IMR-90 (cell line): ENCODE results near the gene CUL3. TPM values are rescaled to one million over a fixed set of nuclear protein-coding genes. Genes with fewer than 3 reads are reported as not detected.

Source experiments
- ATAC-seq: fragments of 200-7000 bp; cut with Tn5 transposase; 2 replicates; pipeline ENCODE4 v1.9.1; 2020; ENCODE audit warnings: low read depth, mild to moderate bottlenecking, moderate library complexity
- BruUV-seq: library from RNA; stranded (reverse); fragments of 400-500 nt; replicated peaks from 2 replicates; lab custom pipeline; 2021; lab: Mats Ljungman, UMichigan
- CTCF ChIA-PET: fragments of 300-600 bp; formaldehyde crosslinking; extraction: SDS; loops from one replicate; lab custom pipeline; 2021; ENCODE audit warnings: antibody characterized with exemption; lab: Yijun Ruan, JAX
- POLR2A ChIA-PET: fragments of 300-600 bp; sonication (Branson Sonifier 250); formaldehyde crosslinking; loops from one replicate; lab custom pipeline; 2022; ENCODE audit warnings: antibody characterized with exemption; ENCODE audit not compliant: unreplicated experiment; lab: Charles Lee
- DNase-seq: peaks from one replicate; pipeline ENCODE4 v3.0.0; 2013
- H2AFZ ChIP-seq: replicated peaks from 2 replicates; pipeline ENCODE3; 2013; ENCODE audit warnings: low read length, mild to moderate bottlenecking; ENCODE audit not compliant: poor library complexity
- H2AK5ac ChIP-seq: 2 replicates; pipeline ENCODE4 v1.6.1; 2013; ENCODE audit warnings: low read depth, low read length, inconsistent platforms
- H2AK9ac ChIP-seq: replicated peaks from 2 replicates; pipeline ENCODE3; 2013; ENCODE audit warnings: mild to moderate bottlenecking, low read depth, low read length, moderate library complexity; ENCODE audit not compliant: poor library complexity
- H2BK120ac ChIP-seq: 2 replicates; pipeline ENCODE4 v1.6.1; 2013; ENCODE audit warnings: low read depth, low read length, inconsistent platforms
- H2BK15ac ChIP-seq: 3 replicates; pipeline ENCODE4 v1.6.1; 2013; ENCODE audit warnings: low read depth, low read length, inconsistent platforms
- H2BK20ac ChIP-seq: 2 replicates; pipeline ENCODE4 v1.6.1; 2013; ENCODE audit warnings: low read depth, mild to moderate bottlenecking, inconsistent platforms, low read length, moderate library complexity
- H2BK5ac ChIP-seq: 2 replicates; pipeline ENCODE4 v1.6.1; 2013; ENCODE audit warnings: mild to moderate bottlenecking, low read depth, low read length, inconsistent platforms; ENCODE audit not compliant: poor library complexity, severe bottlenecking
- H3K14ac ChIP-seq: replicated peaks from 2 replicates; pipeline ENCODE4 v1.6.1; 2013; ENCODE audit warnings: low read depth, low read length, inconsistent platforms
- H3K18ac ChIP-seq: 2 replicates; pipeline ENCODE4 v1.6.1; 2013; ENCODE audit warnings: low read depth, low read length, control low read depth
- H3K23ac ChIP-seq: 2 replicates; pipeline ENCODE4 v1.6.1; 2013; ENCODE audit warnings: low read depth, low read length, inconsistent platforms
- H3K27ac ChIP-seq: 2 replicates; pipeline ENCODE4 v1.5.1; 2013; ENCODE audit warnings: mild to moderate bottlenecking, control low read depth, low read length; ENCODE audit not compliant: insufficient read depth
- H3K27me3 ChIP-seq: 2 replicates; pipeline ENCODE4 v1.6.1; 2013; ENCODE audit warnings: low read length; ENCODE audit not compliant: control insufficient read depth, insufficient read depth
- H3K36me3 ChIP-seq: 2 replicates; pipeline ENCODE4 v1.6.1; 2013; ENCODE audit warnings: low read length, mixed read lengths; ENCODE audit not compliant: control insufficient read depth, insufficient read depth
- H3K4ac ChIP-seq: 2 replicates; pipeline ENCODE4 v1.6.1; 2013; ENCODE audit warnings: low read depth, low read length, inconsistent platforms
- H3K4me1 ChIP-seq: 2 replicates; pipeline ENCODE4 v1.6.1; 2013; ENCODE audit warnings: low read length, mixed read lengths; ENCODE audit not compliant: control insufficient read depth, insufficient read depth
- H3K4me2 ChIP-seq: 2 replicates; pipeline ENCODE4 v1.6.1; 2013; ENCODE audit warnings: low read depth, mild to moderate bottlenecking, control low read depth, low read length, moderate library complexity
- H3K4me3 ChIP-seq: 2 replicates; pipeline ENCODE4 v1.5.1; 2013; ENCODE audit warnings: low read depth, mild to moderate bottlenecking, control low read depth, low read length, moderate library complexity; ENCODE audit not compliant: insufficient read depth
- H3K56ac ChIP-seq: 2 replicates; pipeline ENCODE4 v1.6.1; 2013; ENCODE audit warnings: low read length, inconsistent platforms; ENCODE audit not compliant: insufficient read depth; ENCODE audit errors: extremely low read depth
- H3K79me1 ChIP-seq, 2 experiments: 2 replicates each; pipeline ENCODE4 v1.6.1; 2013; ENCODE audit warnings: low read length in 2 of 2, inconsistent platforms in 1 of 2, low read depth in 1 of 2
- H3K9ac ChIP-seq: 2 replicates; pipeline ENCODE4 v1.6.1; 2013; ENCODE audit warnings: low read depth, low read length, control low read depth
- H3K9me1 ChIP-seq: 2 replicates; pipeline ENCODE4 v1.6.1; 2013; ENCODE audit warnings: low read length, inconsistent platforms; ENCODE audit not compliant: insufficient read depth
- H3K9me3 ChIP-seq: 2 replicates; pipeline ENCODE4 v1.6.1; 2013; ENCODE audit warnings: low read length; ENCODE audit not compliant: control insufficient read depth, insufficient read depth
- H4K20me1 ChIP-seq: 2 replicates; pipeline ENCODE4 v1.6.1; 2013; ENCODE audit warnings: low read length, inconsistent platforms; ENCODE audit not compliant: insufficient read depth
- H4K5ac ChIP-seq: 2 replicates; pipeline ENCODE4 v1.6.1; 2013; ENCODE audit warnings: mild to moderate bottlenecking, low read depth, low read length, control low read depth
- H4K8ac ChIP-seq, 2 experiments: 2 replicates each; pipeline ENCODE4 v1.6.1; 2013; ENCODE audit warnings: low read depth in 2 of 2, low read length in 2 of 2, control low read depth in 1 of 2, inconsistent platforms in 1 of 2
- H4K91ac ChIP-seq: 2 replicates; pipeline ENCODE4 v1.6.1; 2013; ENCODE audit warnings: low read depth, low read length, inconsistent platforms; ENCODE audit not compliant: insufficient read depth
- BHLHE40 ChIP-seq: fragments of 150-350 bp; IDR thresholded peaks from 2 replicates; pipeline ENCODE4 v1.6.1; 2016; ENCODE audit warnings: mild to moderate bottlenecking, low read depth, low read length
- CEBPB ChIP-seq: IDR thresholded peaks from 2 replicates; pipeline ENCODE4 v1.6.1; 2012; ENCODE audit warnings: low read depth, low read length, improper control_type of control experiment
- CHD1 ChIP-seq: IDR thresholded peaks from 2 replicates; pipeline ENCODE4 v1.6.1; 2012; ENCODE audit warnings: low read depth, low read length, improper control_type of control experiment
- MAFK ChIP-seq: IDR thresholded peaks from 2 replicates; pipeline ENCODE4 v1.6.1; 2012; ENCODE audit warnings: low read depth, low read length, improper control_type of control experiment
- MAZ ChIP-seq: IDR thresholded peaks from 2 replicates; pipeline ENCODE4 v1.6.1; 2012; ENCODE audit warnings: low read depth, mild to moderate bottlenecking, low read length, improper control_type of control experiment, moderate library complexity, borderline replicate concordance
- MXI1 ChIP-seq: IDR thresholded peaks from 2 replicates; pipeline ENCODE4 v1.6.1; 2012; ENCODE audit warnings: low read depth, mild to moderate bottlenecking, low read length, moderate library complexity, borderline replicate concordance
- NFE2L2 ChIP-seq: fragments of 150-350 bp; IDR thresholded peaks from 2 replicates; pipeline ENCODE4 v1.6.1; 2016; ENCODE audit warnings: low read depth, mild to moderate bottlenecking, low read length
- POLR2A ChIP-seq: IDR thresholded peaks from 2 replicates; pipeline ENCODE4 v1.6.1; 2012; ENCODE audit warnings: mild to moderate bottlenecking, low read depth, low read length
- RAD21 ChIP-seq: IDR thresholded peaks from 2 replicates; pipeline ENCODE4 v1.6.1; 2012; ENCODE audit warnings: low read length, improper control_type of control experiment
- RCOR1 ChIP-seq: IDR thresholded peaks from 2 replicates; pipeline ENCODE4 v1.6.1; 2012; ENCODE audit warnings: mild to moderate bottlenecking, low read length, improper control_type of control experiment; ENCODE audit not compliant: insufficient replicate concordance
- RFX5 ChIP-seq: IDR thresholded peaks from 2 replicates; pipeline ENCODE4 v1.8.0; 2012; ENCODE audit warnings: low read depth, mild to moderate bottlenecking, low read length, moderate library complexity
- SMC3 ChIP-seq: fragments of 150-350 bp; IDR thresholded peaks from 2 replicates; pipeline ENCODE4 v1.6.1; 2016; ENCODE audit warnings: low read depth, mild to moderate bottlenecking, antibody characterized with exemption, low read length, moderate library complexity
- WGBS, 2 experiments: methylation state at CpG; one replicate each; pipeline versions ENCODE4 v1.1.5 to v1.1.7; 2013; ENCODE audit warnings: missing lambda C conversion rate in 2 of 2; ENCODE audit not compliant: insufficient read length in 1 of 2; ENCODE audit errors: extremely low coverage in 2 of 2; 5-methylcytosine and 5-hydroxymethylcytosine counted together
- dilution Hi-C: fragments of 300-500 bp; cut with HindIII; formaldehyde crosslinking; loops from one replicate; pipeline ENCODE4 v1.14.3; 2018; ENCODE audit warnings: low sequenced_read_pairs; ENCODE audit not compliant: unreplicated experiment
- in situ Hi-C: fragments of 300-500 bp; cut with MboI; formaldehyde crosslinking; loops from 3 replicates; pipeline ENCODE4 v1.14.3; 2019; ENCODE audit warnings: low sequenced_read_pairs, inconsistent platforms, mixed read lengths
- intact Hi-C: fragments of 100-400 bp; cut with micrococcal nuclease; formaldehyde crosslinking; loops from 2 replicates; pipeline ENCODE4 v1.10.0; 2022
- polyA plus RNA-seq, 3 experiments: library from polyadenylated mRNA; depleted of rRNA; stranded (reverse); fragments of >200 nt; gene quantifications; 2 replicates each; pipeline ENCODE4 v1.2.3, GENCODE V29; 2012; ENCODE audit warnings: low replicate concordance in 1 of 3
- total RNA-seq: library from RNA; depleted of rRNA; stranded (reverse); fragments of >200 nt; gene quantifications from 2 replicates; pipeline ENCODE4 v1.2.3, GENCODE V29; 2012
- TF ChIP-seq, protein P1 (sequence below): conservative IDR thresholded peaks from 2 replicates; pipeline ENCODE4 v1.5.1; 2012; ENCODE audit warnings: mild to moderate bottlenecking, low read depth, low read length, improper control_type of control experiment
- TF ChIP-seq, protein P2 (sequence below): fragments of 150-350 bp; IDR thresholded peaks from 2 replicates; pipeline ENCODE4 v1.6.1; 2017; ENCODE audit warnings: mild to moderate bottlenecking, antibody characterized with exemption, low read length, low read depth

CUL3 gene
- total and polyA plus RNA-seq, 2 of the 4 experiments (the other 2 are of a cell fraction) = 33.7 to 45.7 TPM

DNA sequence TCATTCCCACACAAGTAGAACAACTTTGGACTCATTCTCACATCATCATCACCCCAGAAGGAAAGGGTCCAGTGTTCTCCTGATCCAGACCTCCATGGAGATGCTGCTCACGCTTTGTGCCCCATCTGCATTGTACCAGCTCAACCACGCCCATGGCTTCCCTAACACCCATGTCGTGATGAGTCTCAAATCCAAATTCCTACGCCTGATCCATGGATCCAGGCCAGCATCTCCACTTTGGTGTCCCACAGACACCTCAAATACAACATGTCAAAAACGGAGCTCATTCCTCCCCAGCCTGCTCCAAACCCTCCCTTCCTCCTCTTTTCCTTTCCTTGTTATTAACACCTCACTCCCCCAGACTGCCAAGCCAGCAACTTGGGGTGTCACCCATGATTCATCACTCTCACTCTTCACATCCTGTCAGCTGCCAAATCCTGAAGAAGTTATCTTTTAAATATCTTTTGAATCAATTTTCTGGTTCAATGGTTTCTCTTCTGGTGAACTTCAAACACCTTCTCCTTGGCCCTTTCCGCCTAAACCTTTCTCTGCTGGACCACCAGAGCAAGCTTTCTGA lies 153.1 kb downstream of the CUL3 start:
- Histone ChIP-seq H2BK20ac (no peak overlapping the region), H3K56ac (no peak overlapping the region), H4K20me1 (no peaks in the 10 kb centered on the region), H2BK15ac (no peak overlapping the region), H3K79me1 (no peaks in the 10 kb centered on the region), H2AK9ac (no peak overlapping the region), H2AFZ (no peak overlapping the region), H3K23ac (no peak overlapping the region), H3K4me3 (no peak overlapping the region), H4K8ac (no peak overlapping the region), H3K27me3 (peaks cover 7% of the 10 kb centered on the region), H4K91ac (no peak overlapping the region), H3K4me1 (0 out of 2 replicates have a peak, but pooled peaks cover 2% of the 10 kb centered on the region), H2AK5ac (no peak overlapping the region), H3K36me3 (no peaks in the 10 kb centered on the region), H4K5ac (no peak overlapping the region), H2BK120ac (no peak overlapping the region), H3K14ac (no peak overlapping the region), H3K9ac (no peak overlapping the region), H2BK5ac (no peak overlapping the region), H3K27ac (no peak overlapping the region), H3K9me3 (no peaks in the 10 kb centered on the region), H3K18ac (no peak overlapping the region), H3K4ac (no peak overlapping the region), H3K4me2 (no peak overlapping the region), H3K9me1 (no peaks in the 10 kb centered on the region)
- POLR2A ChIA-PET = no interaction called here
- in situ Hi-C loops (no loop called here), dilution Hi-C loops (no loop called here), intact Hi-C loops (no loop called here)
- WGBS, 2 experiments = 77% methylated on average over 5 of the region's 6 CpGs; no CpG with 5 or more reads in 1 of the 2 experiments
- no TSS peak for BruUV-seq
- CTCF ChIA-PET = interaction anchor here (0.9 kb wide), 1 partner anchor 74 kb away, joined by 4 read pairs; no protein-coding TSS in a partner anchor
- ATAC-seq = no peak
- DNase-seq = no peak
- TF ChIP-seq MAZ (no peak), BHLHE40 (no peak), RFX5 (no peak), CEBPB (no peak), RAD21 (no peak), POLR2A (no peak), SMC3 (no peak), NFE2L2 (no peak), MAFK (no peak), RCOR1 (no peak), CHD1 (no peak), MXI1 (no peak)
- TF ChIP-seq, protein P1, sequence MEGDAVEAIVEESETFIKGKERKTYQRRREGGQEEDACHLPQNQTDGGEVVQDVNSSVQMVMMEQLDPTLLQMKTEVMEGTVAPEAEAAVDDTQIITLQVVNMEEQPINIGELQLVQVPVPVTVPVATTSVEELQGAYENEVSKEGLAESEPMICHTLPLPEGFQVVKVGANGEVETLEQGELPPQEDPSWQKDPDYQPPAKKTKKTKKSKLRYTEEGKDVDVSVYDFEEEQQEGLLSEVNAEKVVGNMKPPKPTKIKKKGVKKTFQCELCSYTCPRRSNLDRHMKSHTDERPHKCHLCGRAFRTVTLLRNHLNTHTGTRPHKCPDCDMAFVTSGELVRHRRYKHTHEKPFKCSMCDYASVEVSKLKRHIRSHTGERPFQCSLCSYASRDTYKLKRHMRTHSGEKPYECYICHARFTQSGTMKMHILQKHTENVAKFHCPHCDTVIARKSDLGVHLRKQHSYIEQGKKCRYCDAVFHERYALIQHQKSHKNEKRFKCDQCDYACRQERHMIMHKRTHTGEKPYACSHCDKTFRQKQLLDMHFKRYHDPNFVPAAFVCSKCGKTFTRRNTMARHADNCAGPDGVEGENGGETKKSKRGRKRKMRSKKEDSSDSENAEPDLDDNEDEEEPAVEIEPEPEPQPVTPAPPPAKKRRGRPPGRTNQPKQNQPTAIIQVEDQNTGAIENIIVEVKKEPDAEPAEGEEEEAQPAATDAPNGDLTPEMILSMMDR = no peak
- TF ChIP-seq, protein P2, sequence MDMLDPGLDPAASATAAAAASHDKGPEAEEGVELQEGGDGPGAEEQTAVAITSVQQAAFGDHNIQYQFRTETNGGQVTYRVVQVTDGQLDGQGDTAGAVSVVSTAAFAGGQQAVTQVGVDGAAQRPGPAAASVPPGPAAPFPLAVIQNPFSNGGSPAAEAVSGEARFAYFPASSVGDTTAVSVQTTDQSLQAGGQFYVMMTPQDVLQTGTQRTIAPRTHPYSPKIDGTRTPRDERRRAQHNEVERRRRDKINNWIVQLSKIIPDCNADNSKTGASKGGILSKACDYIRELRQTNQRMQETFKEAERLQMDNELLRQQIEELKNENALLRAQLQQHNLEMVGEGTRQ = no peak
